Stimulated activated effector memory CD8-positive, alpha-beta T cell treated with anti-CD3 and anti-CD28 coated beads, Interleukin-12 subunit alpha, Interleukin-12 subunit beta, amount 100 ng/mL, for 72 hours (primary cell): ENCODE measurements around the gene DEFB119.

Experiments
- ATAC-seq: fragments of 150-1000 bp; cut with Tn5 transposase; 2 replicates; pipeline ENCODE4 v1.10.0; 2021
- DNase-seq, 2 donors: peaks; one replicate each; pipeline ENCODE4 v3.0.0; 2021 to 2022; ENCODE audit warnings: low spot score in 2 of 2
- H3K27ac Mint-ChIP-seq: one replicate; pipeline ENCODE4 v1.8.0; 2022; ENCODE audit warnings: mild to moderate bottlenecking, mixed read lengths
- H3K36me3 Mint-ChIP-seq: one replicate; pipeline ENCODE4 v1.8.0; 2022; ENCODE audit warnings: mild to moderate bottlenecking, mixed read lengths
- H3K4me1 Mint-ChIP-seq: one replicate; pipeline ENCODE4 v1.8.0; 2022; ENCODE audit warnings: mixed read lengths
- H3K4me3 Mint-ChIP-seq: one replicate; pipeline ENCODE4 v1.8.0; 2022; ENCODE audit warnings: mild to moderate bottlenecking, mixed read lengths
- H3K9me3 Mint-ChIP-seq: one replicate; pipeline ENCODE4 v1.8.0; 2022; ENCODE audit warnings: mixed read lengths

Gene DEFB119

GRCh38 chr20:31363295-31363694 lies 27.1 kb downstream of the DEFB119 start:
- Mint-ChIP-seq H3K9me3 (peaks cover 2% of the 10 kb centered on the region), H3K27ac (no peak overlapping the region), H3K36me3 (no peaks in the 10 kb centered on the region), H3K4me3 (no peak overlapping the region), H3K4me1 (no peaks in the 10 kb centered on the region)
- ATAC-seq (no peak), DNase-seq (no peak)

- no peak overlapping the region for H3K4me3 Mint-ChIP-seq
Observed at GRCh38 chr20:31355981-31356380, 34.4 kb downstream of the DEFB119 start.

GRCh38 chr20:31341470-31341869 lies 48.9 kb downstream of the DEFB119 start:
- no peak for ATAC-seq
- Mint-ChIP-seq H3K9me3 (no peaks in the 10 kb centered on the region), H3K4me1 (no peaks in the 10 kb centered on the region), H3K36me3 (no peaks in the 10 kb centered on the region), H3K4me3 (no peak overlapping the region), H3K27ac (no peak overlapping the region)
- no peak for DNase-seq

More at GRCh38 chr20:31355981-31356380, 34.4 kb downstream of the DEFB119 start:
- no peaks in the 10 kb centered on the region for H3K36me3 Mint-ChIP-seq
- H3K27ac Mint-ChIP-seq, result no peak overlapping the region
- ATAC-seq (no peak), DNase-seq (no peak)
- peaks cover 3% of the 10 kb centered on the region for H3K9me3 Mint-ChIP-seq
- H3K4me1 Mint-ChIP-seq, result no peaks in the 10 kb centered on the region

- no peak overlapping the region for H3K27ac Mint-ChIP-seq
- DNase-seq (no peak), ATAC-seq (no peak)
- H3K4me1 Mint-ChIP-seq, result no peaks in the 10 kb centered on the region
- H3K9me3 Mint-ChIP-seq, result peaks cover 14% of the 10 kb centered on the region
- no peak overlapping the region for H3K4me3 Mint-ChIP-seq
- H3K36me3 Mint-ChIP-seq, result no peaks in the 10 kb centered on the region
Observed at GRCh38 chr20:31330893-31331292, 59.5 kb downstream of the DEFB119 start.
